Kidney (tissue), 14 donors: Measurements from ENCODE around the gene MBD3. TPM values are rescaled to one million over a fixed set of nuclear protein-coding genes. Genes with fewer than 3 reads are reported as not detected.

Experiments used
- DNase-seq, 5 donors: peaks; one replicate each; pipeline ENCODE4 v3.0.0-alpha.2; 2013 to 2020
- FAIRE-seq: peaks from 2 replicates; lab custom pipeline; 2012; peaks lifted over from hg19 to GRCh38; lab: Jason Lieb, UNC
- H3K27ac ChIP-seq, 2 donors: one replicate each; pipeline ENCODE4 v1.7.0; 2013; ENCODE audit warnings: low read depth in 2 of 2, low read length in 2 of 2, inconsistent platforms in 1 of 2
- H3K27me3 ChIP-seq: one replicate; pipeline ENCODE4 v1.7.1; 2013; ENCODE audit warnings: low read length, inconsistent platforms; ENCODE audit not compliant: control insufficient read depth, insufficient read depth
- H3K36me3 ChIP-seq, 3 donors: one replicate each; pipeline versions ENCODE4 v1.7.0 to v1.7.1; 2013; ENCODE audit warnings: low read length in 3 of 3, control low read depth in 1 of 3, inconsistent platforms in 1 of 3; ENCODE audit not compliant: insufficient read depth in 3 of 3, control insufficient read depth in 2 of 3
- H3K4me1 ChIP-seq, 3 donors: one replicate each; pipeline versions ENCODE4 v1.7.0 to v1.7.1; 2013; ENCODE audit warnings: low read length in 3 of 3, inconsistent platforms in 1 of 3, low read depth in 1 of 3; ENCODE audit not compliant: control insufficient read depth in 2 of 3, insufficient read depth in 2 of 3
- H3K4me3 ChIP-seq, 3 donors: one replicate each; pipeline versions ENCODE4 v1.7.0 to v1.8.1; 2013; ENCODE audit warnings: low read length in 3 of 3, control low read depth in 1 of 3, inconsistent platforms in 1 of 3
- H3K9ac ChIP-seq, 3 donors: one replicate each; pipeline versions ENCODE4 v1.7.0 to v1.7.1; 2013; ENCODE audit warnings: low read length in 3 of 3, control low read depth in 1 of 3, inconsistent platforms in 1 of 3
- H3K9me3 ChIP-seq, 3 donors: one replicate each; pipeline versions ENCODE4 v1.7.0 to v1.7.1; 2013; ENCODE audit warnings: low read length in 3 of 3, control low read depth in 1 of 3, inconsistent platforms in 1 of 3; ENCODE audit not compliant: control insufficient read depth in 2 of 3, insufficient read depth in 1 of 3
- intact Hi-C: fragments of 100-400 bp; cut with DNase I; formaldehyde crosslinking; loops from one replicate; pipeline ENCODE4 v1.11.1; 2022
- polyA plus RNA-seq: library from polyadenylated mRNA; stranded (reverse); fragments of 350-450 nt; fragmentation: Illumina TruSeq; extraction: RNeasy Lipid Tissue Mini Kit (QIAGEN cat#74804); gene quantifications from one replicate; pipeline ENCODE4 v1.2.3, GENCODE V29; 2014; ENCODE audit warnings: low read depth, low replicate concordance; ENCODE audit not compliant: insufficient read depth
- total RNA-seq: library from RNA; stranded (reverse); fragmentation: NEBNext Ultra II Directional; extraction: Animal tissue kit (Norgen Biotek cat#: 25700); gene quantifications from one replicate; pipeline ENCODE4 v1.2.1, GENCODE V29; 2021
- TF ChIP-seq, protein P1 (sequence below): IDR thresholded peaks from 3 replicates; pipeline ENCODE4 v1.5.1; 2012; ENCODE audit warnings: mild to moderate bottlenecking, moderate library complexity, borderline replicate concordance; ENCODE audit not compliant: insufficient read depth; ENCODE audit errors: extremely low read depth
- donor health status: control.
- donor health status: control.
- donor health status: control.
- donor health status: control.
- donor health status: control.
- donor health status: DM: yes; HTN: yes; CAD: no.
- donor health status: Normal renal cell carcinoma (clear cell type).

MBD3 gene
- total and polyA plus RNA-seq, 2 donors from 2014 or later = 62.5 to 76.1 TPM

DNA sequence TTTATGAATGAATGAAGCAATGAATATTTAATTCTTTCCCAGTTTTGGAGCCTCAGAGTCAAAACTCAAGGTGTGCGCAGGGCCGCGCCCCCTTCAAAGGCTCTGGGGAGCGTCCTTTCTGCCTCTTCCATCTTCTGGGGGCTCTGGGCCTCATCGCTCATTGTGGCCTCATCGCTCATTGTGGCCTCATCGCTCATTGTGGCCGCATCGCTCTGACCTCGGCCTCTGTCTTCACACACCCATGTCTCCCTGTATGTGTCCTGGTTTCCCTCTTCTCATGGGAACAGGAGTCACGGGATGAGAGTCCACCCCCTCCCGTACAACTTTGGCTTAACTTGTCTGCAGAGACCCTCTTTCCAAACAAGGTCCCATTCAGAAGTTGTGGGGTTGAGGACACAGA lies 21.3 kb downstream of the MBD3 start:
- no peak for FAIRE-seq
- Histone ChIP-seq H3K9me3 (no peaks in the 10 kb centered on the region), H3K36me3 (no peaks in the 10 kb centered on the region), H3K27ac (no peak overlapping the region), H3K4me1 (peaks cover 0 to 3% (median 0%) of the 10 kb centered on the region in 3 donors), H3K4me3 (no peak overlapping the region), H3K27me3 (no peaks in the 10 kb centered on the region), H3K9ac (no peak overlapping the region)
- DNase-seq = no peak
- TF ChIP-seq, protein P1, sequence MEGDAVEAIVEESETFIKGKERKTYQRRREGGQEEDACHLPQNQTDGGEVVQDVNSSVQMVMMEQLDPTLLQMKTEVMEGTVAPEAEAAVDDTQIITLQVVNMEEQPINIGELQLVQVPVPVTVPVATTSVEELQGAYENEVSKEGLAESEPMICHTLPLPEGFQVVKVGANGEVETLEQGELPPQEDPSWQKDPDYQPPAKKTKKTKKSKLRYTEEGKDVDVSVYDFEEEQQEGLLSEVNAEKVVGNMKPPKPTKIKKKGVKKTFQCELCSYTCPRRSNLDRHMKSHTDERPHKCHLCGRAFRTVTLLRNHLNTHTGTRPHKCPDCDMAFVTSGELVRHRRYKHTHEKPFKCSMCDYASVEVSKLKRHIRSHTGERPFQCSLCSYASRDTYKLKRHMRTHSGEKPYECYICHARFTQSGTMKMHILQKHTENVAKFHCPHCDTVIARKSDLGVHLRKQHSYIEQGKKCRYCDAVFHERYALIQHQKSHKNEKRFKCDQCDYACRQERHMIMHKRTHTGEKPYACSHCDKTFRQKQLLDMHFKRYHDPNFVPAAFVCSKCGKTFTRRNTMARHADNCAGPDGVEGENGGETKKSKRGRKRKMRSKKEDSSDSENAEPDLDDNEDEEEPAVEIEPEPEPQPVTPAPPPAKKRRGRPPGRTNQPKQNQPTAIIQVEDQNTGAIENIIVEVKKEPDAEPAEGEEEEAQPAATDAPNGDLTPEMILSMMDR = no peak
- intact Hi-C loops = no loop called here

DNA sequence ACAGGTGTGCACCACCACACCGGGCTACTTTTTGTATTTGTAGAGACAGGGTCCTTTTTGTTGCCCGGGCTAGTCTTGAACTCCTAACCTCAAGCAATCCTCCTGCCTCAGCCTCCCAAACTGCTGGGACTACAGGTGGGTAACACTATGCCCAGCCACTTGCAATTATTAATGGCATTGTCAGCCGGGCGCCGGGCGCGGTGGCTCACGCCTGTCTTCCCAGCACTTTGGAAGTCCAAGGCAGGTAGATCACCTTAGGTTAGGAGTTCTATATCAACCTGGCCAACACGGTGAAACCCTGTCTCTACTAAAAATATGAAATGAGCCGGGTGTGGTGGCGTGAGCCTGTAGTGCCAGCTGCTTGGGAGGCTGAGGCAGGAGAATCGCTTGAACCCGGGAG lies 21.8 kb downstream of the MBD3 start:
- TF ChIP-seq, protein P1 = no peak
- peaks cover 0 to 7% (median 0%) of the 10 kb centered on the region in 3 donors for H3K4me1 ChIP-seq
- intact Hi-C loops = no loop called here
- no peaks in the 10 kb centered on the region for H3K36me3 ChIP-seq
- no peak overlapping the region for H3K4me3 ChIP-seq
- no peak overlapping the region for H3K9ac ChIP-seq
- DNase-seq (no peak), FAIRE-seq (no peak)
- no peaks in the 10 kb centered on the region for H3K27me3 ChIP-seq
- no peak overlapping the region for H3K27ac ChIP-seq
- no peaks in the 10 kb centered on the region for H3K9me3 ChIP-seq

DNA sequence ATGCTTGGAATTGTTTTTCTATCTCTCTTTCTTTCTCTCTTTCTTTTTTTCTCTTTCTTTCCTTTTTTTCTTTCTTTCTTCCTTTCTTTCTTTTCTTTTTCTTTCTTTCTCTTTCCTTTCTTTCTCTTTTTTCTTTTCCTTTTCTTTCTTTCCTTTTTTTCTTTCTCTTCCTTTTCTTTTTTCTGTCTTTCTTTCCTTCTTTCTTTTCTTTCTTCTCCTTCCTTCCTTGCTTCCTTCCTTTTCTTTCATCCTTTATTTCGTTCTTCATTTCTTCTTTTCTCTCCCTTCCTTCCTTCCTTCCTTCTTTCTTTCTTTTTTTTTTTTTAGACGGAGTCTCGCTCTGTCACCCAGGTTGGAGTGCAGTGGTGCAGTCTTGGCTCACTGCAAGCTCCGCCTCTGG lies 22.7 kb downstream of the MBD3 start:
- no peaks in the 10 kb centered on the region for H3K27me3 ChIP-seq
- DNase-seq = no peak
- no peaks in the 10 kb centered on the region for H3K9me3 ChIP-seq
- no peak for FAIRE-seq
- H3K9ac ChIP-seq = no peak overlapping the region
- TF ChIP-seq, protein P1 = no peak
- H3K4me1 ChIP-seq = peaks cover 0 to 9% (median 0%) of the 10 kb centered on the region in 3 donors
- H3K27ac ChIP-seq = no peak overlapping the region
- H3K4me3 ChIP-seq = no peak overlapping the region
- no peaks in the 10 kb centered on the region for H3K36me3 ChIP-seq
- intact Hi-C loops = no loop called here
